Body of pancreas (tissue), 4 donors: Measurements from ENCODE around the gene NFATC2. TPM values are rescaled to one million over a fixed set of nuclear protein-coding genes. Genes with fewer than 3 reads are reported as not detected.

Experiments
- ATAC-seq: fragments of 150-250 bp; one replicate; pipeline ENCODE4 v1.9.1; 2016
- DNase-seq, 4 donors: peaks; one replicate each; pipeline ENCODE4 v3.0.0-alpha.2; 2019
- H3K27ac ChIP-seq, 4 donors: fragments of 200-600 bp; sonication (generic); 1 replicate in 3 of 4; 2 replicates in 1 of 4; pipeline versions ENCODE4 v1.5.1 to v1.6.1; 2016 to 2019; ENCODE audit warnings: mild to moderate bottlenecking in 1 of 4, mixed read lengths in 1 of 4, moderate library complexity in 1 of 4
- H3K27me3 ChIP-seq, 2 donors: fragments of 200-600 bp; sonication (generic); one replicate each; pipeline ENCODE4 v1.6.0; 2016; ENCODE audit warnings: mild to moderate bottlenecking in 1 of 2
- H3K36me3 ChIP-seq, 2 donors: fragments of 200-600 bp; sonication (generic); replicated peaks in 1 of 2; 2 replicates each; pipeline ENCODE4 v1.5.1; 2016; ENCODE audit warnings: low read depth in 2 of 2; ENCODE audit not compliant: insufficient read depth in 1 of 2
- H3K4me1 ChIP-seq: fragments of 200-600 bp; sonication (generic); one replicate; pipeline ENCODE4 v1.6.0; 2016
- H3K4me3 ChIP-seq, 2 donors: fragments of 200-600 bp; sonication (generic); 1 replicate in 1 of 2; 2 replicates in 1 of 2; pipeline ENCODE4 v1.5.1; 2016 to 2019
- H3K9me3 ChIP-seq, 3 donors: fragments of 200-600 bp; sonication (generic); 1 replicate in 2 of 3; 2 replicates in 1 of 3; pipeline ENCODE4 v1.5.1; 2016
- POLR2A ChIP-seq, 3 donors: fragments of 450-650 bp; IDR thresholded peaks; one replicate each; pipeline ENCODE4 v1.6.1; 2016; ENCODE audit warnings: antibody characterized with exemption in 3 of 3, mild to moderate bottlenecking in 2 of 3
- WGBS, 2 donors: methylation state at CpG; one replicate each; pipeline ENCODE4 v1.1.5; 2017; 5-methylcytosine and 5-hydroxymethylcytosine counted together
- intact Hi-C: fragments of 100-400 bp; cut with DNase I; formaldehyde crosslinking; loops from one replicate; pipeline ENCODE4 v1.15.1; 2023
- total RNA-seq, 2 donors: library from RNA; depleted of rRNA; stranded (reverse); fragments of >200 nt; gene quantifications; one replicate each; pipeline ENCODE4 v1.1.0, GENCODE V29; 2016
- TF ChIP-seq, protein P1 (sequence below), 7 experiments: fragments of 450-650 bp in 4 of 7; fragments of 200-600 bp in 3 of 7; sonication (generic) in 3 of 7; IDR thresholded peaks; one replicate each; pipeline ENCODE4 v1.5.1; 2016 to 2019; ENCODE audit warnings: antibody characterized with exemption in 7 of 7

NFATC2 gene
- total RNA-seq, 2 donors from 2014 or later, result 4.9 to 7.6 TPM

DNA sequence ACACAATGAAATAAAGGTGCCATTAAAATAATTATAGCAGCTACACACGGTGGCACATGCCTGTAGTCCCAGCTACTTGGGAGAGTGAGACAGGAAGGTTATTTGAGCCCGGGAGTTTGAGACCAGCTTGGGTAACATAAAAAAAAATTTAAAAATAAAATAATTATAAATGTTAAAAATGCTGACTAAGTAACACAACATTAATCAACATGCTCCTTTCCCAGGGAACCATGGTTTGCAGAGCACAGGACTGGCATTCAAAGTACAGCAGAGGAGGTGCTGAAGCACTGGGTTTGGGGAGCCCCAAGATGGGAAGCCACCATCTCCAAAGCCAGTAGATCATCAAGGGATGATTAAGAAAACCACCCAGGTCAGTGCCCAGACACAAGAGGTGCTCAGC is 51.9 kb downstream of the NFATC2 start:
- TF ChIP-seq POLR2A (IDR thresholded peaks at IDR 0.05), result no peak
- TF ChIP-seq, protein P1, sequence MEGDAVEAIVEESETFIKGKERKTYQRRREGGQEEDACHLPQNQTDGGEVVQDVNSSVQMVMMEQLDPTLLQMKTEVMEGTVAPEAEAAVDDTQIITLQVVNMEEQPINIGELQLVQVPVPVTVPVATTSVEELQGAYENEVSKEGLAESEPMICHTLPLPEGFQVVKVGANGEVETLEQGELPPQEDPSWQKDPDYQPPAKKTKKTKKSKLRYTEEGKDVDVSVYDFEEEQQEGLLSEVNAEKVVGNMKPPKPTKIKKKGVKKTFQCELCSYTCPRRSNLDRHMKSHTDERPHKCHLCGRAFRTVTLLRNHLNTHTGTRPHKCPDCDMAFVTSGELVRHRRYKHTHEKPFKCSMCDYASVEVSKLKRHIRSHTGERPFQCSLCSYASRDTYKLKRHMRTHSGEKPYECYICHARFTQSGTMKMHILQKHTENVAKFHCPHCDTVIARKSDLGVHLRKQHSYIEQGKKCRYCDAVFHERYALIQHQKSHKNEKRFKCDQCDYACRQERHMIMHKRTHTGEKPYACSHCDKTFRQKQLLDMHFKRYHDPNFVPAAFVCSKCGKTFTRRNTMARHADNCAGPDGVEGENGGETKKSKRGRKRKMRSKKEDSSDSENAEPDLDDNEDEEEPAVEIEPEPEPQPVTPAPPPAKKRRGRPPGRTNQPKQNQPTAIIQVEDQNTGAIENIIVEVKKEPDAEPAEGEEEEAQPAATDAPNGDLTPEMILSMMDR (IDR thresholded peaks at IDR 0.05), result no peak
- intact Hi-C loops, result no loop called here
- no peaks in the 10 kb centered on the region for H3K36me3 ChIP-seq
- H3K9me3 ChIP-seq, result no peaks in the 10 kb centered on the region
- WGBS, 2 donors, result 88 to 94% methylated on average over 2 of the region's 2 CpGs
- ATAC-seq (no peak), DNase-seq (no peak)
- no peaks in the 10 kb centered on the region for H3K27me3 ChIP-seq
- H3K27ac ChIP-seq, result no peak overlapping the region
- H3K4me1 ChIP-seq, result peaks cover 9% of the 10 kb centered on the region
- H3K4me3 ChIP-seq, result no peak overlapping the region

- no peak overlapping the region for H3K27ac ChIP-seq
- ATAC-seq (no peak), DNase-seq (no peak)
- H3K36me3 ChIP-seq, result no peaks in the 10 kb centered on the region
- intact Hi-C loops, result no loop called here
- H3K9me3 ChIP-seq, result no peaks in the 10 kb centered on the region
- H3K4me1 ChIP-seq, result peaks cover 9% of the 10 kb centered on the region
- H3K27me3 ChIP-seq, result no peaks in the 10 kb centered on the region
- H3K4me3 ChIP-seq, result no peak overlapping the region
- WGBS, 2 donors, result 93 to 96% methylated on average over 7 of the region's 7 CpGs
- TF ChIP-seq, protein P1 (IDR thresholded peaks at IDR 0.05), result no peak
- TF ChIP-seq POLR2A (IDR thresholded peaks at IDR 0.05), result no peak
Observed at GRCh38 chr20:51489611-51490010, 52.9 kb downstream of the NFATC2 start.

DNA sequence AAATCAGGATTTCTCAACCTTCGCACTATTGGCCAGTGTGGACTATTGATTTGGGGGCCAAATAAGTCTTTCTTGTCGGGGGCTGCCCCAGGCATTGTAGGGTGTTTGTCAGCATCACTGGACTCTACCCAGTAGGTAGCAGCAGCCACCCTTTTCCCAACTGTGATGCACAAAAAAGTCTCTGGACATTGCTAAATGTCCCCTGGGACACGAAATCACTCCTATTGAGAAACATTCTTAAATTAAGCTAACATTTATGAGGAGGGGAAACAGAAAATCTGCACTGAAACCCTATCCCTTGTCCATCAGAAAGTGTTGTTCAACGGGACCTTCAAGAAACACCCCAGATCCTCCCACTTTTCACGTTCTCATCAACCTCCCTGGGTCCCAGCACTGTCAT is 54.2 kb downstream of the NFATC2 start:
- intact Hi-C loops, result no loop called here
- Histone ChIP-seq H3K36me3 (no peaks in the 10 kb centered on the region), H3K27me3 (no peaks in the 10 kb centered on the region), H3K4me3 (no peak overlapping the region), H3K4me1 (peaks cover 9% of the 10 kb centered on the region), H3K27ac (no peak overlapping the region), H3K9me3 (no peaks in the 10 kb centered on the region)
- TF ChIP-seq, protein P1 (IDR thresholded peaks at IDR 0.05), result no peak
- no peak for TF ChIP-seq POLR2A (IDR thresholded peaks at IDR 0.05)
- ATAC-seq (no peak), DNase-seq (no peak)
- WGBS, 2 donors, result 82 to 85% methylated on average over 5 of the region's 5 CpGs

- no peaks in the 10 kb centered on the region for H3K9me3 ChIP-seq
- no peak overlapping the region for H3K4me3 ChIP-seq
- ATAC-seq, result no peak
- intact Hi-C loops, result no loop called here
- TF ChIP-seq POLR2A (IDR thresholded peaks at IDR 0.05), result no peak
- TF ChIP-seq, protein P1 (IDR thresholded peaks at IDR 0.05), result no peak
- H3K27ac ChIP-seq, result no peak overlapping the region
- WGBS, 2 donors, result 83% methylated on average over 20 of the region's 20 CpGs
- H3K36me3 ChIP-seq, result no peaks in the 10 kb centered on the region
- H3K4me1 ChIP-seq, result peaks cover 5% of the 10 kb centered on the region
- no peak for DNase-seq
- no peaks in the 10 kb centered on the region for H3K27me3 ChIP-seq
Observed at GRCh38 chr20:51487565-51488268, 54.8 kb downstream of the NFATC2 start.

DNA sequence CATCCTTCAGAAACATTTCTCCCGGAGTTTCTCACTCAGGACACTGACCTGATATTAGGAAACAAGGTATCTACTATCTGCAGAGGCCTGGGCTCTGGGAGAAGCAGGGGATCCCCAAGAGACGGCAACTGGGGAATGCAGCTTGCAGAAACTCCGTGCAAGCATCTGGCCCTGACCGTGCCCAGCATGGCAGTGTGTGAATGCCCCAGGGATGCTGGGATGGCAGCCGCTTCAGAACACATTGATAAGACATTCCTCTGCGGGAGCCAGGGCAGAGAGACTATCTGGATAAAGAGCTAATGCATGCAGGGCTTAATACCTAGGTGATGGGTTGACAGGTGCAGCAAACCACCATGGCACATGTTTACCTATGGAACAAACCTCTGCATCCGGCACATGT is 55.4 kb downstream of the NFATC2 start:
- H3K27ac ChIP-seq, result no peak overlapping the region
- no peak overlapping the region for H3K4me3 ChIP-seq
- ATAC-seq (no peak), DNase-seq (no peak)
- no peaks in the 10 kb centered on the region for H3K36me3 ChIP-seq
- H3K27me3 ChIP-seq, result no peaks in the 10 kb centered on the region
- H3K4me1 ChIP-seq, result no peaks in the 10 kb centered on the region
- no peaks in the 10 kb centered on the region for H3K9me3 ChIP-seq
- intact Hi-C loops, result no loop called here
- TF ChIP-seq, protein P1 (IDR thresholded peaks at IDR 0.05), result no peak
- no peak for TF ChIP-seq POLR2A (IDR thresholded peaks at IDR 0.05)
- WGBS, 2 donors, result 87 to 96% methylated on average over 7 of the region's 7 CpGs
